ENCODE data around the gene LFNG. TPM values are rescaled to one million over a fixed set of nuclear protein-coding genes. Genes with fewer than 3 reads are reported as not detected.

LFNG gene
- total RNA-seq, 6 experiments from 2014 or later: 1.0 to 4.3 (median 1.7) TPM

GRCh38 chr7:2504889-2505375 lies 14.6 kb upstream of the LFNG start:
- TF ChIP-seq, protein P1, sequence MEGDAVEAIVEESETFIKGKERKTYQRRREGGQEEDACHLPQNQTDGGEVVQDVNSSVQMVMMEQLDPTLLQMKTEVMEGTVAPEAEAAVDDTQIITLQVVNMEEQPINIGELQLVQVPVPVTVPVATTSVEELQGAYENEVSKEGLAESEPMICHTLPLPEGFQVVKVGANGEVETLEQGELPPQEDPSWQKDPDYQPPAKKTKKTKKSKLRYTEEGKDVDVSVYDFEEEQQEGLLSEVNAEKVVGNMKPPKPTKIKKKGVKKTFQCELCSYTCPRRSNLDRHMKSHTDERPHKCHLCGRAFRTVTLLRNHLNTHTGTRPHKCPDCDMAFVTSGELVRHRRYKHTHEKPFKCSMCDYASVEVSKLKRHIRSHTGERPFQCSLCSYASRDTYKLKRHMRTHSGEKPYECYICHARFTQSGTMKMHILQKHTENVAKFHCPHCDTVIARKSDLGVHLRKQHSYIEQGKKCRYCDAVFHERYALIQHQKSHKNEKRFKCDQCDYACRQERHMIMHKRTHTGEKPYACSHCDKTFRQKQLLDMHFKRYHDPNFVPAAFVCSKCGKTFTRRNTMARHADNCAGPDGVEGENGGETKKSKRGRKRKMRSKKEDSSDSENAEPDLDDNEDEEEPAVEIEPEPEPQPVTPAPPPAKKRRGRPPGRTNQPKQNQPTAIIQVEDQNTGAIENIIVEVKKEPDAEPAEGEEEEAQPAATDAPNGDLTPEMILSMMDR (IDR thresholded peaks at IDR 0.05): no peak
- TF ChIP-seq POLR2A (IDR thresholded peaks at IDR 0.05): no peak
- Histone ChIP-seq H3K27ac (no peak overlapping the region), H3K4me1 (no peaks in the 10 kb centered on the region), H3K27me3 (no peaks in the 10 kb centered on the region), H3K9me3 (no peaks in the 10 kb centered on the region), H3K36me3 (no peaks in the 10 kb centered on the region), H3K4me3 (no peak overlapping the region)
- intact Hi-C loops (cut with DNase I): no loop called here
- DNase-seq (no peak), ATAC-seq (no peak)
- no CpG with 5 or more reads among the region's 19 CpGs for WGBS (ENCODE audit: insufficient coverage, low coverage, low lambda C conversion rate, missing lambda C conversion rate)

DNA sequence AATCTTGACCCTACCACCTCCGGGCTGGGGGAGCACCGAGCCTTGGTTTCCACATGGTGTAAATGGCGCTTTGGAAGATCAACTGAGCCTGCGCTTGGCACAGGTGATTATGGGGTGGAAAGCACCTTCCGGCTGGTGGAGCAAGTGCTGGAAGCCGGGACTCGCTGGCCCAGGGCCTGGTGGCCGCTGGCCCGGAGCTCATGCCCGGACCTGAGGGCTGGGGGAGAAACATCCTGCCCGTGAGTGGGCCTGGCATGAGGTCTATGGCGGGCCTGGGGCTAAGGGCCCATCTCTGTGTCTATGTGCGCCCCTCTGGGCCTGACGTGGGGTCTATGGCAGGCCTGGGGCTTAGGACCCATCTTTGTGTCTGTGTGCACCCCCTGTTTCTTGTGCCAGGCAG lies 14.2 kb upstream of the LFNG start:
- no peak overlapping the region for H3K27ac ChIP-seq
- DNase-seq (no peak), ATAC-seq (no peak)
- no peaks in the 10 kb centered on the region for H3K9me3 ChIP-seq
- intact Hi-C loops (cut with DNase I): no loop called here
- H3K4me3 ChIP-seq: no peak overlapping the region
- H3K4me1 ChIP-seq: no peaks in the 10 kb centered on the region
- H3K36me3 ChIP-seq: no peaks in the 10 kb centered on the region
- no CpG with 5 or more reads among the region's 14 CpGs for WGBS (ENCODE audit: insufficient coverage, low coverage, low lambda C conversion rate, missing lambda C conversion rate)
- no peaks in the 10 kb centered on the region for H3K27me3 ChIP-seq
- TF ChIP-seq, protein P1 (IDR thresholded peaks at IDR 0.05): no peak
- no peak for TF ChIP-seq POLR2A (IDR thresholded peaks at IDR 0.05)

GRCh38 chr7:2507208-2507916 lies 12.2 kb upstream of the LFNG start:
- Histone ChIP-seq H3K4me1 (peaks cover 0 to 4% (median 0%) of the 10 kb centered on the region in 4 donors), H3K27ac (no peak overlapping the region), H3K4me3 (no peak overlapping the region), H3K9me3 (no peaks in the 10 kb centered on the region), H3K27me3 (no peaks in the 10 kb centered on the region), H3K36me3 (no peaks in the 10 kb centered on the region)
- 78% methylated on average over 12 of the region's 26 CpGs for WGBS (ENCODE audit: insufficient coverage, low coverage, low lambda C conversion rate, missing lambda C conversion rate)
- TF ChIP-seq, protein P1 (IDR thresholded peaks at IDR 0.05): no peak
- no peak for TF ChIP-seq POLR2A (IDR thresholded peaks at IDR 0.05)
- no peak for ATAC-seq
- DNase-seq: no peak
- intact Hi-C loops (cut with DNase I): no loop called here

DNA sequence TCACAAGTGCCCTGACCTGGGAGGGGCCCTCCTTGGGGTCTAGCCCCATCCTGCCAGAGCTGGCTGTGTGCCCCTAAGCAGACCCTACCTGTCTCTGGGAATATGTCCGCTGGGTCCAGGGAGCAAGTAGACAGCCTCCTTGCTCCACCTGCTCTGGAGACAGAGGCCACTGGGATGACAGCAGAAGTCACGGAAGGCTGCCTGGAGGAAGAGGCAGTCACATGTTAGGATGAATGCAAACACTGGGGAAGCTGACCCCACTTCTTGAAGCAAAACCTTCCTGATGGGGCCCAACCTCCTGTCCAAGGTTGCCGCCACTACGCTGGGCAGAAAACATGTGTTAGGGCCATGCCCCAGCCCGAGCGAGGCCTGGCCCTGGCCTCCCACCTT lies 11.7 kb upstream of the LFNG start:
- no peaks in the 10 kb centered on the region for H3K9me3 ChIP-seq
- intact Hi-C loops (cut with DNase I): no loop called here
- H3K36me3 ChIP-seq: no peaks in the 10 kb centered on the region
- no peaks in the 10 kb centered on the region for H3K27me3 ChIP-seq
- H3K4me3 ChIP-seq: no peak overlapping the region
- ATAC-seq (no peak), DNase-seq (no peak)
- TF ChIP-seq, protein P1 (IDR thresholded peaks at IDR 0.05): no peak
- TF ChIP-seq POLR2A (IDR thresholded peaks at IDR 0.05): no peak
- no CpG with 5 or more reads among the region's 6 CpGs for WGBS (ENCODE audit: insufficient coverage, low coverage, low lambda C conversion rate, missing lambda C conversion rate)
- H3K4me1 ChIP-seq: peaks cover 0 to 4% (median 0%) of the 10 kb centered on the region in 4 donors
- H3K27ac ChIP-seq: peak overlapping the region in 1 of 3 donors; percentile 25
